ENCODE results near the gene PUSL1. TPM values are rescaled to one million over a fixed set of nuclear protein-coding genes. Genes with fewer than 3 reads are reported as not detected.

The PUSL1 gene
- total and polyA plus RNA-seq, 11 donors, result 6.8 to 17.7 (median 10.3) TPM

- H3K9me3 ChIP-seq, result no peaks in the 10 kb centered on the region
- ATAC-seq (peak in 3 of 4 donors; percentile 60 to 72 (median 62)), DNase-seq (peak in 2 of 5 donors; percentile 54 to 66)
- H3K27me3 ChIP-seq, result no peaks in the 10 kb centered on the region
- H3K36me3 ChIP-seq, result peaks cover 0 to 82% (median 73%) of the 10 kb centered on the region in 9 donors
- no peak for TF ChIP-seq CTCF (IDR thresholded peaks at IDR 0.05)
- TF ChIP-seq POLR2A (IDR thresholded peaks at IDR 0.05), result no peak
- H3K4me3 ChIP-seq, result no peak overlapping the region
- H3K27ac ChIP-seq, result peak overlapping the region in 2 of 12 donors; percentile 39 to 42
- intact Hi-C loops (cut with DNase I), result no loop called here
- H3K4me1 ChIP-seq, result peaks cover 0 to 28% (median 14%) of the 10 kb centered on the region in 12 donors
- 73 to 79% (median 77%) methylated on average over 26 of the region's 26 CpGs for WGBS, 4 donors
Observed at GRCh38 chr1:1259951-1260600, 48.3 kb upstream of the PUSL1 start.

GRCh38 chr1:1260843-1261560, 47.4 kb upstream of the PUSL1 start:
- Histone ChIP-seq H3K4me3 (no peak overlapping the region), H3K36me3 (peaks cover 0 to 80% (median 69%) of the 10 kb centered on the region in 9 donors), H3K4me1 (peaks cover 0 to 28% (median 14%) of the 10 kb centered on the region in 12 donors), H3K27me3 (no peaks in the 10 kb centered on the region), H3K9me3 (no peaks in the 10 kb centered on the region), H3K27ac (peak overlapping the region in 3 of 12 donors; percentile 12 to 42 (median 39))
- DNase-seq (peak in 1 of 5 donors; percentile 52), ATAC-seq (peak in 3 of 4 donors; percentile 10 to 56 (median 17))
- 53 to 58% (median 55%) methylated on average over 16 of the region's 16 CpGs for WGBS, 4 donors
- intact Hi-C loops (cut with DNase I), result no loop called here
- no peak for TF ChIP-seq CTCF (IDR thresholded peaks at IDR 0.05)
- no peak for TF ChIP-seq POLR2A (IDR thresholded peaks at IDR 0.05)

- DNase-seq (peak in 1 of 5 donors; percentile 40), ATAC-seq (no peak)
- no peak overlapping the region for H3K27ac ChIP-seq
- H3K4me1 ChIP-seq, result peaks cover 0 to 28% (median 14%) of the 10 kb centered on the region in 12 donors
- intact Hi-C loops (cut with DNase I), result no loop called here
- H3K36me3 ChIP-seq, result peaks cover 0 to 80% (median 68%) of the 10 kb centered on the region in 9 donors
- TF ChIP-seq CTCF (IDR thresholded peaks at IDR 0.05) (no peak), POLR2A (IDR thresholded peaks at IDR 0.05) (no peak)
- H3K4me3 ChIP-seq, result no peak overlapping the region
- H3K27me3 ChIP-seq, result no peaks in the 10 kb centered on the region
- 92 to 95% (median 94%) methylated on average over 17 of the region's 17 CpGs for WGBS, 4 donors
- H3K9me3 ChIP-seq, result no peaks in the 10 kb centered on the region
Observed at GRCh38 chr1:1262071-1262470, 46.3 kb upstream of the PUSL1 start.

- ATAC-seq, result no peak
- H3K36me3 ChIP-seq, result peaks cover 0 to 86% (median 75%) of the 10 kb centered on the region in 9 donors
- no peaks in the 10 kb centered on the region for H3K9me3 ChIP-seq
- H3K27me3 ChIP-seq, result no peaks in the 10 kb centered on the region
- 95 to 96% (median 95%) methylated on average over 8 of the region's 8 CpGs for WGBS, 4 donors
- H3K4me1 ChIP-seq, result peaks cover 0 to 28% (median 14%) of the 10 kb centered on the region in 12 donors
- no peak for DNase-seq
- TF ChIP-seq POLR2A (IDR thresholded peaks at IDR 0.05), result no peak
- TF ChIP-seq CTCF (IDR thresholded peaks at IDR 0.05), result no peak
- no peak overlapping the region for H3K27ac ChIP-seq
- intact Hi-C loops (cut with DNase I), result no loop called here
- no peak overlapping the region for H3K4me3 ChIP-seq
Observed at GRCh38 chr1:1262758-1263157, 45.6 kb upstream of the PUSL1 start.
